ENCODE results near the gene NSFL1C.
"Not testable (repeated sequence)": the region's sequence is repeated elsewhere in the genome, so short reads cannot be mapped to it uniquely, and the experiment has no call there.

Gene NSFL1C

GRCh38 chr20:1466211-1467081 is at the start of gene NSFL1C:
TSS of gene NSFL1C (minus strand) at chr20:1466849. CDS start at chr20:1466824, 25 bp downstream.
- no peak for FAIRE-seq

DNA sequence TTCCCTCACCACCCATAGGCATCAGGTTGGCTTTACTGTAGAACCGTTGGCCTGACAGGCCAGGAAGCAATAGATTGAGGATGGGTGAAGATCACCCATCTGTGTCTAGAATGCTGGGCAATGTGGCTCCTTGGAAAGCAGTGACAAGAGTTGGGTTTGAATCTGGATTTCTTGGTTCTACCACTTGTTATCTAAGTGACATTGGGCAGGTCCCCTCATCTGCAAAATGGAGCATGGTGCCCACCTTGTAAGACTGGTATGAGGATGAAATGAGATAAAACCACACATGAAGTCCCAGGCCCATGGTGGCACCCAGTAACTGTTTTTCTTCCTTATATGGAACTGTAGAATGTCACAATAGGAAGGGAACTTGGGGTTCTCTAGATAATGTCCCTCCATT is 47.2 kb upstream of the NSFL1C start:
- no peak for FAIRE-seq

DNA sequence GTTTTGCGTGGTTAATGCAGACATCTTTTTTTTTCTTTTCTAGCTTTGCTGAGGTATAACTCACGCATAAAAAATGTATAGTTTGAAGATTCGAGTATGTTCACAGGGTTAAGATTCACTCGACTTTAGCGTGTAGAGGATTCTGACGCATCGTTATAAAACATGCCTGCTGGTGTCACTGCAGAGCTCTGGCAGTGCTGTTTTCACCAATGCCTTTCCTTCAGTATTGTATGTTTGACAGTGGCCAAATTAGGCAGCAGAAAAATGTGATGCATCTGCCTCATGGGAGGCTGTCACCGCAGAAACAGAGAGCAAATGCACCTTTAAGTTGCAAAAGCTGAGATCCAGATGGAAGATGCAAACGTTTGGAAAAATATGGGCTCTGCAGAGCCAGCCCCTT is 42.6 kb upstream of the NSFL1C start:
- peak; percentile 55 for FAIRE-seq

DNA sequence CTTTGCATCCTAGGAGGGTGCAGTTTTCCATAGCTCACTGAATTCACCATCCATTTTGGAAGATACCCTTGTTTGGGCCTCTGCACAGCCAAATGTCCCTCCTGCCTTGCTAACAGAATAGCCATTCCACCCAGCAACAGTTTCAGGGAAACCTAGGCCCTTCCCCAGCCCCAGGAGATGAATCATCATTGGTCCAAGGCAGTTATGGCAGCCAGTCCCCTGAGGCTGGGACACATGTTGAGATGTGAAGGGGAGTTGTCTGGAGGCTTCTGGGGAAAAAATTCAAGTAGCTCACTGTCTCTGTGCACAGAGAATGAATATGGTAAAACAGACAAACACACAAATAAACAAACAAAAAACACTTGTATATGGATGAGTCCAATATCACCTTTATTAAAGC is 41.9 kb upstream of the NSFL1C start:
- FAIRE-seq = no peak

GRCh38 chr20:1507276-1507675 is 40.6 kb upstream of the NSFL1C start:
- FAIRE-seq = no peak

- no peak for FAIRE-seq
These were observed 39.2 kb upstream of the NSFL1C start for GRCh38 chr20:1505871-1506270.

DNA sequence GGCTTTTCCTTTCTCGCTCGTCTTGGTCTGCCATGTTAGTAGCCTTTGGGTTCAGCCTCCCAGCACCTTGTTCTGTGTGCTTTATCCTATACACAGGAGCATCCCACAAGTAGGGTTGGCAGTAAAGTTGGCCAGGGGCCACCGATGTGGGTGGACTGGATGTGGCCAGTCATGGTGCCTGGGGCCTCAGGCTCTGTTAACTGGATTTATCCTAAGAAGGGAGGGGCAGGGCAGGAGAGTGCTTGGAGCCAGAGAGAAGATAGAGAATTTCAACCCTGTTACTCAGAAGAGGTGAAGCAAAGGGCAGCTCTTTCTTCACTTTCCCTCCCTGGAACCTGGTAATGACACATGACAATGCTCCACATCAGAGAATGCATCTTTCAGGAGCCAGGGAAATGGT is 38.7 kb upstream of the NSFL1C start:
- no peak for FAIRE-seq

GRCh38 chr20:1503564-1504227 is 37.0 kb upstream of the NSFL1C start:
- FAIRE-seq = peak; percentile 97

GRCh38 chr20:1500496-1500895 is 33.8 kb upstream of the NSFL1C start:
- FAIRE-seq = no peak

DNA sequence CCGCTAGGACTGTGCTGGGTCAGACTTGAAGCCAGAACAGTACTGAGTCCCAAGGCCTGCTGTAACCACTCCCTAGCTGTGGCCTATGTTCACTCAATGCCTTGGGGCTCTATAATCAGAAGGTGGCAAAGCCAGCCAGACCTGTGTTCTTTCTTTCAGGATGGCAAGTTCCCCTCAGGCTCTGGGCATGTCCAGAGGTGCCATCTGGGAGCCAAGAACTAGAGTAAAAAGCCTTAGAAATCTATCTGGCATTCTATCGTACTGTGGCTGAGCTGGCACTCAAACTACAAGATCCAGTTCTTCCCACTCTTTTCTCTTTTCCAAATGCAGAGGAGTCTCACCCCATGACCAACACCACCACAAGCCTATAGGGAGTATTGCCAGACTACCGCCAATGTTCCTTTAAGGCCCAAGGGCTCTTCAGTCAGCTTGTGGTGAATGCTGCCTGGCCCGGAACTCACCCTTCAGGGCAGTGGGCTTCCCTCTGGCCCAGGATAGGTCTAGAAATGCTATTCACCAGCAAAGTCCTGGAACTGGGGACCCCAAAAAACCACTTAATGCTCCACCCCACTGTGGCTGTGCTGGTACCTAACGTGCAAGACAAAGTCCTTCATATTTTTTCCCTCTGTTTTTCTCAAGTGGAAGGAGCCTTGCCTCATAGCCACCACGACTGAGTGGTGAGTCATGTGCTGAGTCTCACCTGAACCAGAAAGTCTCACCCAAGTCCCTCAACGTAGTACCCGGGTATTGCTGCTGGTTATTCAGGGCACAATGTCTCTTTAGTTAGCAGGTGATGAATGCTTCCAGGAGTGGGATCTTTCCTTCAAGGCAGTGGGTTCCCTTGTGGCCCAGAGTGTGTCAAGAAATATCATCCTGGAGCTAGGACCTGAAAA is 33.1 kb upstream of the NSFL1C start:
- FAIRE-seq = no peak

DNA sequence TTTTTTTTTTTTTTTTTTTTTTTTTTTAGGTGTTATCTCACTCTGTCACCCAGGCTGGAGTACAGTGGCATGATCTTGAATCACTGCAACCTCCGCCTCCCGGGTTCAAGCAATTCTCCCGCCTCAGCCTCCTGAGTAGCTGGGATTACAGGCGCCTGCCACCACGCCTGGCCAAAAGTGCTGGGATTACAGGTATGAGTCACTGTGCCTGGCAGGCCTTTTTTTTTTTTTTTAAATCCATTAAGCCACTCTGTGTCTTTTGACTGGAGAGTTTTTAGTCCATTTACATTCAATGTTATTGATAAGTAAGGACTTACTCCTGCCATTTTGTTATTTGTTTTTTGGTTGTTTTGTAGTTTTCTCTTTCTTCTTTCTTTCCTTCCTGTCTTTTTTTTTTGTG is 30.7 kb upstream of the NSFL1C start:
- FAIRE-seq = not testable (repeated sequence)

GRCh38 chr20:1496930-1497329 is 30.3 kb upstream of the NSFL1C start:
- no peak for FAIRE-seq

GRCh38 chr20:1494436-1494835 is 27.8 kb upstream of the NSFL1C start:
- no peak for FAIRE-seq

- FAIRE-seq = no peak
These were observed 26.9 kb upstream of the NSFL1C start for GRCh38 chr20:1493536-1493935.

DNA sequence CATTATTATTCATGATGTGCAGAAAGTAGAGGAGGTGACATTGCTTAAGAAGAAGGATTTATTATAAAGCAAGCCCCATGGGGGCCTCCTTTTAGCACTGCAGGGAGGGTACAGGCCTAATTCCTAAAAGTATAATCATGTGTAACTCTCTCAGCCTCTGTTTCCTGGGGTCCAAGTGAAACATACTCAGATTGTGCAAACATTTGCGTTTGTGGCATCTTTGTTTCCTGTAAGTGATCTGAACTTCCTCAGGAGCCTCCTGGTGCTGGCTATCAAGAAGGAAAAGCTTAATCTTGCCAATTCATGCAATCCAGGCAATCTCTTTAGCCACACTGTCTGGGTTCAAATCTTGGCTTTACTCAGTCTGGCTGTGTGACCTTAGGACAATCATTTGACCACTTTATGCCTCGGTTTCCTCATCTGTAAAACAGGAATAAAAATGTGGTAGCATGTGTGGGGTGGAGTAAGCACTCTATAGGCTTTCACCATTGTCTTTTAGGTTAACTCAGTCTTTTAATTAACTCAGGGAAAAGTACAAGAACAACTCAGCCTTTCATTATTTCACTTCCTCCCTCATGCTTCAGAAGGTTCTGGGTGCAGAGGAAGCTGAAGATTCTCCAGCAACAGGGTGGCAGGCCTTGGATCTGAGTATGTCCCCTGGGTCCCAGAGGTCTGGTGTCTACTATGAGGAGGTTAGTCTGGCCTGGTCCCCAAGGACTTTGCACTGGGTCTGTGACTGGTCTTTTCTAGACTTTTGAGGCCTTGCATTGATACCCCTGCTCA is 25.4 kb upstream of the NSFL1C start:
- no peak for FAIRE-seq

DNA sequence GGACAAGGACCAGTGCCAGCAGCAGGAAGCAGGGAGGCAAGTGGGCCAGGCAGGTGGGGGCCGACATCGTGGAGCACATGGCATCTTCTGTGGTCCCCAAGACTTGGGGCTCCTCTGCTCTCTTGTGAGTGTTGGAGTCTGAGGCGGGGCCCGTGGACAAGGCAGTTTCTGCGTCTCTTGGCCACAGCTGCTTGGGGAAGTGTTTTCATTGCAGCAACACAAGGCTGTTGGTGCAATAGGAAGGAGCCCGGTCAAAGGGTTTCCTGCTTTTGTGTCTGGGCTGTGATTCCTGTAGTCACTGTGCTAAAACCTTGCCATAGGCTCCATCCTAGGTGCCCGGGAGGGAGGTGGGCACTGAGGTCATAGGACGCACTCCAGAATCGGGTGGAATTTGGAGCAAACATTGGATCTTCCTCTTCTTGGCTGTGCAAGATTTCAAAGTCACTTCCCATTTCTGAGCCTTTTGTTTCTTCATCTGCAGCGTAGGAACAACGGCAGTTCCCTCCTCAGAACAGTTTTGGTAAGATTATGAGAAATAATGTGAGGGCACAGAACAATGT is 24.7 kb upstream of the NSFL1C start, which contains the start of gene SIRPB2:
SIRPB2 (minus strand) TSS at position 140 of the 560 bp plus-strand sequence; CDS start at position 79, 61 bp downstream.
- no peak for FAIRE-seq

- no peak for FAIRE-seq
These were observed 24.1 kb upstream of the NSFL1C start for GRCh38 chr20:1490643-1491195.

- FAIRE-seq = no peak
These were observed 23.3 kb upstream of the NSFL1C start for GRCh38 chr20:1489764-1490436.

- no peak for FAIRE-seq
These were observed 22.7 kb upstream of the NSFL1C start for GRCh38 chr20:1489325-1489724.

- FAIRE-seq = no peak
These were observed 19.9 kb upstream of the NSFL1C start for GRCh38 chr20:1486566-1486965.

All from A204.1 (cell line).